Choroid plexus epithelial cell (primary cell): ENCODE data around the gene PDK1.

ENCODE experiments used
- DNase-seq: peaks from one replicate; pipeline ENCODE4 v3.0.0-alpha.2; 2010; ENCODE audit warnings: low read depth
- H3K4me3 ChIP-seq: 2 replicates; pipeline ENCODE4 v1.5.1; 2011; ENCODE audit warnings: low read depth, mild to moderate bottlenecking, control low read depth, low read length, moderate library complexity
- CTCF ChIP-seq: conservative IDR thresholded peaks from 2 replicates; pipeline ENCODE4 v1.5.1; 2011; ENCODE audit warnings: low read depth, mild to moderate bottlenecking, control low read depth, inconsistent platforms, low read length, moderate library complexity

Gene PDK1

GRCh38 chr2:172639256-172639655 is 83.4 kb downstream of the PDK1 start:
- H3K4me3 ChIP-seq, result no peak overlapping the region
- no peak for TF ChIP-seq CTCF
- DNase-seq, result no peak

GRCh38 chr2:172639823-172640222 is 83.9 kb downstream of the PDK1 start:
- no peak overlapping the region for H3K4me3 ChIP-seq
- no peak for TF ChIP-seq CTCF
- DNase-seq, result peak; percentile 95

GRCh38 chr2:172640389-172640788 is 84.5 kb downstream of the PDK1 start:
- H3K4me3 ChIP-seq, result no peak overlapping the region
- TF ChIP-seq CTCF, result no peak
- peak; percentile 40 for DNase-seq

GRCh38 chr2:172642301-172643020 is 86.6 kb downstream of the PDK1 start:
- no peak for TF ChIP-seq CTCF
- no peak for DNase-seq
- H3K4me3 ChIP-seq, result no peak overlapping the region

GRCh38 chr2:172643142-172643541 is 87.3 kb downstream of the PDK1 start:
- no peak overlapping the region for H3K4me3 ChIP-seq
- peak; percentile 42 for DNase-seq
- TF ChIP-seq CTCF, result no peak

GRCh38 chr2:172647439-172647838 is 91.5 kb downstream of the PDK1 start:
- H3K4me3 ChIP-seq, result no peak overlapping the region
- DNase-seq, result no peak
- TF ChIP-seq CTCF, result no peak
